ENCODE results near the gene QSER1.

- TF ChIP-seq CTCF (conservative IDR thresholded peaks at IDR 0.05; ENCODE audit: low read depth in 2 of 2) (no peak), ZNF331 (CRISPR knock-in tag; IDR thresholded peaks at IDR 0.05; ENCODE audit: low read depth) (no peak), REST (IDR thresholded peaks at IDR 0.05; ENCODE audit: unreplicated experiment) (no peak)
Observed at GRCh38 chr11:32982626-32983025, 90.0 kb downstream of the QSER1 start.

Measured in GM23338 (cell line).